Panc1 (cell line): ENCODE data around the gene GPR55. TPM values are rescaled to one million over a fixed set of nuclear protein-coding genes. Genes with fewer than 3 reads are reported as not detected.
A peak's percentile ranks its signal among the peaks of the same experiment; 100 is the strongest.

Experiments used
- ATAC-seq: fragments of 200-7000 bp; cut with Tn5 transposase; 2 replicates; pipeline ENCODE4 v1.9.1; 2020; ENCODE audit warnings: mild to moderate bottlenecking, moderate library complexity
- BruUV-seq: library from RNA; stranded (reverse); fragments of 400-500 nt; replicated peaks from 2 replicates; lab custom pipeline; 2021; lab: Mats Ljungman, UMichigan
- CTCF ChIA-PET: fragments of 300-600 bp; sonication (Branson Sonifier 250); formaldehyde crosslinking; loops from one replicate; lab custom pipeline; 2022; ENCODE audit warnings: antibody characterized with exemption; lab: Charles Lee
- POLR2A ChIA-PET: fragments of 300-600 bp; sonication (Branson Sonifier 250); formaldehyde crosslinking; loops from one replicate; lab custom pipeline; 2022; ENCODE audit warnings: antibody characterized with exemption; lab: Charles Lee
- DNase-seq: peaks from one replicate; pipeline ENCODE4 v3.0.0-alpha.2; 2010; ENCODE audit warnings: low read depth, low spot score
- H3K27ac ChIP-seq: 2 replicates; pipeline ENCODE4 v1.5.1; 2011; ENCODE audit warnings: mild to moderate bottlenecking, low read length, inconsistent platforms
- H3K27me3 ChIP-seq: fragments of 200-500 bp; sonication (Bioruptor generic); 2 replicates; pipeline ENCODE4 v1.6.0; 2014; ENCODE audit warnings: low read length, inconsistent platforms; ENCODE audit not compliant: control insufficient read depth, insufficient read depth
- H3K36me3 ChIP-seq: fragments of 200-500 bp; sonication (Bioruptor generic); 2 replicates; pipeline ENCODE4 v1.5.1; 2014; ENCODE audit warnings: inconsistent platforms, mild to moderate bottlenecking, low read length, moderate library complexity; ENCODE audit not compliant: control insufficient read depth, insufficient read depth
- H3K4me1 ChIP-seq: 2 replicates; pipeline ENCODE4 v1.5.1; 2011; ENCODE audit warnings: inconsistent platforms, mild to moderate bottlenecking, low read length, moderate library complexity; ENCODE audit not compliant: control insufficient read depth, insufficient read depth
- H3K4me3 ChIP-seq, 2 experiments: 2 replicates each; pipeline ENCODE4 v1.5.1; 2011 to 2012; ENCODE audit warnings: low read depth in 2 of 2, low read length in 2 of 2, mild to moderate bottlenecking in 2 of 2, inconsistent platforms in 1 of 2, moderate library complexity in 1 of 2
- H3K9me3 ChIP-seq: fragments of 200-500 bp; sonication (Bioruptor generic); 2 replicates; pipeline ENCODE4 v1.5.1; 2014; ENCODE audit warnings: low read depth, mild to moderate bottlenecking, inconsistent platforms, low read length, moderate library complexity; ENCODE audit not compliant: control insufficient read depth, insufficient read depth
- CTCF ChIP-seq: fragments of 450-650 bp; IDR thresholded peaks from 2 replicates; pipeline ENCODE4 v1.5.1; 2017; ENCODE audit warnings: mild to moderate bottlenecking
- POLR2AphosphoS5 ChIP-seq: IDR thresholded peaks from 2 replicates; pipeline ENCODE4 v1.6.1; 2012; ENCODE audit warnings: mild to moderate bottlenecking, low read depth, low read length, moderate library complexity
- REST ChIP-seq, 2 experiments: IDR thresholded peaks; 2 replicates each; pipeline ENCODE4 v1.6.1; 2011 to 2012; ENCODE audit warnings: low read depth in 2 of 2, control low read depth in 1 of 2, low read length in 1 of 2, mild to moderate bottlenecking in 1 of 2, moderate library complexity in 1 of 2; ENCODE audit not compliant: insufficient read depth in 1 of 2
- SIN3A ChIP-seq: IDR thresholded peaks from 2 replicates; pipeline ENCODE4 v1.6.1; 2012; ENCODE audit warnings: low read depth, mild to moderate bottlenecking, low read length, moderate library complexity, borderline replicate concordance; ENCODE audit not compliant: insufficient read depth
- TCF7L2 ChIP-seq: IDR thresholded peaks from 2 replicates; pipeline ENCODE4 v1.6.1; 2011; ENCODE audit warnings: mild to moderate bottlenecking, low read depth, low read length, inconsistent platforms
- in situ Hi-C: cut with HindIII; loops from 2 replicates; pipeline ENCODE4 v1.10.0; 2016; ENCODE audit warnings: low sequenced_read_pairs, low pct_unique_long_range_greater_than_20kb
- intact Hi-C: fragments of 100-400 bp; cut with micrococcal nuclease; formaldehyde crosslinking; loops from one replicate; pipeline ENCODE4 v1.10.0; 2022; ENCODE audit not compliant: unreplicated experiment
- total RNA-seq: library from RNA; stranded (reverse); gene quantifications from one replicate; pipeline ENCODE4 v1.2.1, GENCODE V29; 2021; ENCODE audit not compliant: unreplicated experiment

Gene GPR55
- total RNA-seq, 1 experiment from 2014 or later = 0.08 TPM

- no peaks in the 10 kb centered on the region for H3K36me3 ChIP-seq
- peak; percentile 20; the same call in 1 of the 2 replicates for ATAC-seq
- no peaks in the 10 kb centered on the region for H3K27me3 ChIP-seq
- intact Hi-C loops = no loop called here
- H3K27ac ChIP-seq = 0 out of 2 replicates have a peak overlapping the region, but pooled peaks have one; percentile 34
- in situ Hi-C loops = no loop called here
- BruUV-seq = no TSS peak
- no peak for DNase-seq
- no peaks in the 10 kb centered on the region for H3K9me3 ChIP-seq
- CTCF ChIA-PET = no interaction called here
- POLR2A ChIA-PET = no interaction called here
- H3K4me3 ChIP-seq = no peak overlapping the region
- peaks cover 60% of the 10 kb centered on the region for H3K4me1 ChIP-seq
- TF ChIP-seq CTCF (no peak), POLR2AphosphoS5 (no peak)
Measured at GRCh38 chr2:230870544-230871360, 54.3 kb downstream of the GPR55 start.

- H3K4me3 ChIP-seq = no peak overlapping the region
- H3K27ac ChIP-seq = no peak overlapping the region
- peaks cover 3% of the 10 kb centered on the region; the same call in 1 of the 2 replicates for H3K36me3 ChIP-seq
- POLR2A ChIA-PET = no interaction called here
- no peaks in the 10 kb centered on the region for H3K9me3 ChIP-seq
- intact Hi-C loops = no loop called here
- BruUV-seq = no TSS peak
- in situ Hi-C loops = no loop called here
- no peak for ATAC-seq
- peaks cover 60% of the 10 kb centered on the region for H3K4me1 ChIP-seq
- TF ChIP-seq SIN3A (no peak), TCF7L2 (no peak), CTCF (no peak), REST (IDR thresholded peaks at IDR 0.05; ENCODE audit: insufficient read depth in 1 of 2, low read depth in 2 of 2, low read length in 1 of 2) (no peak), POLR2AphosphoS5 (no peak)
- CTCF ChIA-PET = no interaction called here
- H3K27me3 ChIP-seq = no peaks in the 10 kb centered on the region
- DNase-seq = no peak
Measured at GRCh38 chr2:230869914-230870543, 55.0 kb downstream of the GPR55 start.
